C1 segment of cervical spinal cord (tissue), 14 donors: ENCODE measurements around the gene RGL4.
"Not testable (repeated sequence)": the region's sequence is repeated elsewhere in the genome, so short reads cannot be mapped to it uniquely, and the experiment has no call there.

Source experiments
- DNase-seq, 14 donors: peaks; one replicate each; lab custom pipeline; 2025; lab: John Stamatoyannopoulos, UW

RGL4 gene

GRCh38 chr22:23690713-23691112 lies at the start of gene RGL4:
Gene RGL4 (plus strand): TSS chr22:23691013. CDS start chr22:23692031, 1,018 bp downstream.
- DNase-seq, result no peak

GRCh38 chr22:23646526-23646925 lies 44.3 kb upstream of the RGL4 start:
- not testable (repeated sequence) for DNase-seq

GRCh38 chr22:23649071-23649501 lies 41.7 kb upstream of the RGL4 start:
- DNase-seq, result no peak

GRCh38 chr22:23651676-23652075 lies 39.1 kb upstream of the RGL4 start:
- no peak for DNase-seq

- DNase-seq, result no peak
Measured at GRCh38 chr22:23652286-23652685, 38.5 kb upstream of the RGL4 start.

- no peak for DNase-seq
Measured at GRCh38 chr22:23652711-23653110, 38.1 kb upstream of the RGL4 start.

- no peak for DNase-seq
Measured at GRCh38 chr22:23655891-23656475, 34.8 kb upstream of the RGL4 start.

- DNase-seq, result no peak
Measured at GRCh38 chr22:23657727-23658126, 33.1 kb upstream of the RGL4 start.

- not testable (repeated sequence) for DNase-seq
Measured at GRCh38 chr22:23660381-23660780, 30.4 kb upstream of the RGL4 start.

GRCh38 chr22:23670378-23671295 lies 20.2 kb upstream of the RGL4 start:
- DNase-seq, result no peak

- DNase-seq, result not testable (repeated sequence)
Measured at GRCh38 chr22:23671387-23671786, 19.4 kb upstream of the RGL4 start.

- not testable (repeated sequence) for DNase-seq
Measured at GRCh38 chr22:23672307-23673049, 18.3 kb upstream of the RGL4 start.

GRCh38 chr22:23673050-23673620 lies 17.7 kb upstream of the RGL4 start:
- no peak for DNase-seq

GRCh38 chr22:23673826-23674690 lies 16.8 kb upstream of the RGL4 start:
- DNase-seq, result no peak

GRCh38 chr22:23674886-23675501 lies 15.8 kb upstream of the RGL4 start:
- DNase-seq, result not testable (repeated sequence)

- no peak for DNase-seq
Measured at GRCh38 chr22:23675502-23676415, 15.1 kb upstream of the RGL4 start.

- not testable (repeated sequence) for DNase-seq
Measured at GRCh38 chr22:23676841-23677700, 13.7 kb upstream of the RGL4 start.

GRCh38 chr22:23677701-23677995 lies 13.2 kb upstream of the RGL4 start:
- peak in 1 of 14 donors; percentile 65 for DNase-seq
